Breast epithelium (tissue), 3 donors: ENCODE data around the gene SYT1.

ENCODE experiments used
- CTCF ChIP-seq, 3 donors: fragments of 450-650 bp; IDR thresholded peaks; one replicate each; pipeline ENCODE4 v1.5.1; 2016 to 2017; ENCODE audit warnings: antibody characterized with exemption in 3 of 3, mild to moderate bottlenecking in 3 of 3, moderate library complexity in 3 of 3
- POLR2A ChIP-seq: fragments of 450-650 bp; IDR thresholded peaks from one replicate; pipeline ENCODE4 v1.6.1; 2016; ENCODE audit warnings: antibody characterized with exemption, mild to moderate bottlenecking, moderate library complexity

- TF ChIP-seq CTCF (IDR thresholded peaks at IDR 0.05) (no peak), POLR2A (no peak)
Measured at GRCh38 chr12:79162147-79162772, 297.7 kb downstream of the SYT1 start.
